GM12878 (cell line): ENCODE measurements around the gene PRKCG. TPM values are rescaled to one million over a fixed set of nuclear protein-coding genes. Genes with fewer than 3 reads are reported as not detected.

ENCODE experiments used
- ATAC-seq: fragments of 200-7000 bp; cut with Tn5 transposase; 3 replicates; pipeline ENCODE4 v1.9.1; 2020; ENCODE audit warnings: mild to moderate bottlenecking, moderate library complexity
- BruUV-seq: library from RNA; stranded (reverse); fragments of 400-500 nt; replicated peaks from 2 replicates; lab custom pipeline; 2021; lab: Mats Ljungman, UMichigan
- CTCF ChIA-PET: fragments of 300-600 bp; sonication (Branson Sonifier 250); formaldehyde crosslinking; extraction: SDS; loops from one replicate; lab custom pipeline; 2021; ENCODE audit warnings: inconsistent platforms; lab: Yijun Ruan, JAX
- POLR2A ChIA-PET: fragments of 350-600 bp; formaldehyde crosslinking; extraction: SDS; loops from one replicate; lab custom pipeline; 2021; ENCODE audit warnings: inconsistent platforms; lab: Charles Lee
- RAD21 ChIA-PET: fragments of 300-600 bp; sonication (Branson Sonifier 250); formaldehyde crosslinking; loops from one replicate; lab custom pipeline; 2023; ENCODE audit warnings: antibody characterized with exemption; ENCODE audit not compliant: unreplicated experiment; lab: Charles Lee
- SMC1A ChIA-PET: fragments of 300-600 bp; sonication (Branson Sonifier 250); formaldehyde crosslinking; loops from one replicate; lab custom pipeline; 2023; ENCODE audit not compliant: unreplicated experiment, uncharacterized antibody; lab: Charles Lee
- DNase-seq: peaks from one replicate; pipeline ENCODE4 v3.0.0-alpha.2; 2011; ENCODE audit warnings: low read depth, low spot score
- FAIRE-seq: peaks from 3 replicates; lab custom pipeline; 2011; peaks lifted over from hg19 to GRCh38; lab: Jason Lieb, UNC
- H2AFZ ChIP-seq: 2 replicates; pipeline ENCODE4 v1.6.0; 2011; ENCODE audit warnings: low read depth, low read length, control low read depth; ENCODE audit not compliant: control insufficient read depth
- H3K27ac ChIP-seq: 2 replicates; pipeline ENCODE4 v1.5.1; 2011; ENCODE audit warnings: control low read depth; ENCODE audit not compliant: control insufficient read depth, insufficient read depth
- H3K27me3 ChIP-seq, 2 experiments: replicated peaks in 1 of 2; 2 replicates each; pipeline versions ENCODE4 v1.6.0 to v1.6.1; 2011; ENCODE audit warnings: low read length in 1 of 2; ENCODE audit not compliant: control insufficient read depth in 2 of 2, insufficient read depth in 2 of 2
- H3K36me3 ChIP-seq, 2 experiments: 2 replicates each; pipeline ENCODE4 v1.5.1; 2011; ENCODE audit warnings: low read length in 1 of 2; ENCODE audit not compliant: control insufficient read depth in 2 of 2, insufficient read depth in 2 of 2
- H3K4me1 ChIP-seq: 2 replicates; pipeline ENCODE4 v1.6.1; 2011; ENCODE audit warnings: mild to moderate bottlenecking, low read length, moderate library complexity, mixed read lengths; ENCODE audit not compliant: control insufficient read depth, insufficient read depth
- H3K4me2 ChIP-seq: 2 replicates; pipeline ENCODE4 v1.6.0; 2011; ENCODE audit warnings: control low read depth; ENCODE audit not compliant: control insufficient read depth, insufficient read depth
- H3K4me3 ChIP-seq: fragments of 200-600 bp; sonication (generic); 2 replicates; pipeline ENCODE4 v1.5.1; 2016
- H3K79me2 ChIP-seq: 2 replicates; pipeline ENCODE4 v1.6.0; 2011; ENCODE audit warnings: low read length; ENCODE audit not compliant: control insufficient read depth, insufficient read depth
- H3K9ac ChIP-seq: 2 replicates; pipeline ENCODE4 v1.8.0; 2011; ENCODE audit warnings: low read length, control low read depth, mixed read lengths; ENCODE audit not compliant: control insufficient read depth, insufficient read depth
- H3K9me3 ChIP-seq: replicated peaks from 3 replicates; pipeline ENCODE4 v1.5.1; 2011; ENCODE audit warnings: mild to moderate bottlenecking, low read length; ENCODE audit not compliant: control insufficient read depth, insufficient read depth
- H4K20me1 ChIP-seq: 2 replicates; pipeline ENCODE4 v1.6.0; 2011; ENCODE audit not compliant: control insufficient read depth, insufficient read depth
- CBFB ChIP-seq: IDR thresholded peaks from 2 replicates; pipeline ENCODE4 v1.6.1; 2016; ENCODE audit warnings: antibody characterized with exemption, low read depth
- HDAC6 ChIP-seq: fragments of 200-600 bp; sonication (generic); IDR thresholded peaks from one replicate; pipeline ENCODE4 v1.8.0; 2017; ENCODE audit warnings: antibody characterized with exemption; ENCODE audit not compliant: unreplicated experiment
- HDGF ChIP-seq: fragments of 450-650 bp; IDR thresholded peaks from 2 replicates; pipeline ENCODE4 v1.6.1; 2016; ENCODE audit warnings: antibody characterized with exemption
- KDM1A ChIP-seq: fragments of 200-600 bp; sonication (generic); IDR thresholded peaks from 2 replicates; pipeline ENCODE4 v1.6.1; 2016; ENCODE audit warnings: borderline replicate concordance
- MYB ChIP-seq: fragments of 150-350 bp; IDR thresholded peaks from 2 replicates; pipeline ENCODE4 v1.6.1; 2014; ENCODE audit warnings: mild to moderate bottlenecking, low read depth, low read length, borderline replicate concordance
- SMAD5 ChIP-seq: IDR thresholded peaks from 2 replicates; pipeline ENCODE4 v1.6.1; 2016; ENCODE audit warnings: antibody characterized with exemption, low read depth
- SREBF2 ChIP-seq: IDR thresholded peaks from 2 replicates; pipeline ENCODE4 v1.6.1; 2012; ENCODE audit warnings: mild to moderate bottlenecking, low read length
- TAF1 ChIP-seq: IDR thresholded peaks from 2 replicates; pipeline ENCODE4 v1.6.1; 2011; ENCODE audit warnings: mild to moderate bottlenecking, low read depth, low read length, borderline replicate concordance
- YY1 ChIP-seq: IDR thresholded peaks from 2 replicates; pipeline ENCODE4 v1.6.1; 2011; ENCODE audit warnings: low read depth, mild to moderate bottlenecking, low read length
- WGBS: methylation state at CpG from one replicate; pipeline ENCODE4 v1.1.6; 2016; ENCODE audit warnings: low lambda C conversion rate; ENCODE audit not compliant: insufficient replicate concordance, insufficient coverage; ENCODE audit errors: missing lambda C conversion rate; 5-methylcytosine and 5-hydroxymethylcytosine counted together
- in situ Hi-C: fragments of 300-500 bp; cut with MboI; formaldehyde crosslinking; loops from 9 replicates; pipeline ENCODE4 v1.14.3; 2018; ENCODE audit warnings: mixed read lengths
- intact Hi-C: fragments of 100-400 bp; cut with micrococcal nuclease; formaldehyde crosslinking; loops from one replicate; pipeline ENCODE4 v1.14.2; 2022; ENCODE audit not compliant: unreplicated experiment
- polyA plus RNA-seq, 11 experiments: library from polyadenylated mRNA; depleted of rRNA in 4 of 11; unstranded in 6 of 11; stranded (reverse) in 5 of 11; fragments of >200 nt; fragmentation: Nextera tagmentation in 4 of 11; fragmentation: Illumina TruSeq in 1 of 11; extraction: Ambion mirVana in 4 of 11; extraction: Trizol in 1 of 11; gene quantifications; 1 replicate in 1 of 11; 2 replicates in 10 of 11; pipeline versions ENCODE4 v1.2.1 to v1.2.3, GENCODE V29; 2011 to 2016; ENCODE audit warnings: inconsistent platforms in 2 of 11, missing spikeins in 2 of 11, low read depth in 1 of 11
- total RNA-seq, 4 experiments: library from RNA; depleted of rRNA in 3 of 4; stranded (reverse); fragments of >200 nt in 3 of 4; fragmentation: Illumina TruSeq in 1 of 4; extraction: Trizol in 1 of 4; gene quantifications; 2 replicates each; pipeline versions ENCODE4 v1.2.1 to v1.2.3, GENCODE V29; 2013 to 2021
- TF ChIP-seq, protein P1 (sequence below): fragments of 450-650 bp; IDR thresholded peaks from 2 replicates; pipeline ENCODE4 v1.6.1; 2018; ENCODE audit warnings: mild to moderate bottlenecking, low read depth, moderate library complexity; ENCODE audit not compliant: partially characterized antibody
- TF ChIP-seq, protein P2 (sequence below): IDR thresholded peaks from 2 replicates; pipeline ENCODE4 v1.6.1; 2012; ENCODE audit warnings: low read depth, low read length, improper control_type of control experiment
- TF ChIP-seq, protein P3 (sequence below): IDR thresholded peaks from 2 replicates; pipeline ENCODE4 v1.6.1; 2012; ENCODE audit warnings: low read depth, low read length, improper control_type of control experiment

Gene PRKCG
- total and polyA plus RNA-seq, 10 of the 15 experiments (the other 5 are each of a cell fraction or from before 2014, with no cell fraction given) = not detected

DNA sequence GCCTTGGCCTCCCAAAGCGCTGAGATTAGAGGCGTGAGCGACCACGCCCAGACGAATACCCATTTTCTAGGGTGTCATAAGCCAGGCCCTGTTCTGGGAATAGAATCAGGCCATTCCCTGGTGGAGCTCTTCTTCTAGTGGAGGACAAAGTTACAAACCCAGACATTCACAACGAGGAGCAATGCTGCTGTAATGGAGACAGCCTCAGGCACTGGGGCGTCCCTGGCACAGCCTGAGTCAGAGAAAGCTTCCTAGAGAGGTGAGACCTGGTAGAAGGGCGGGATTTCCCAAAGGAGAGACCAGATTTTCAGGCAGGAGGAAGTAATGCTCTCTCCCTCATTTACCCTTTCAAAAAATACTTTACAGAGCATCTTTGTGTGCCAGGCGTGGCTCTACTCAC lies 12.7 kb downstream of the PRKCG start:
- no peak for FAIRE-seq

More for the DNA sequence above, 12.7 kb downstream of the PRKCG start:
- DNase-seq (no peak), ATAC-seq (no peak)
- H3K79me2 ChIP-seq = no peaks in the 10 kb centered on the region
- H3K9ac ChIP-seq = no peak overlapping the region
- ChIA-PET POLR2A (no interaction called here), SMC1A (interaction anchor here (0.7 kb wide), 1 partner anchor 140 kb away, joined by 3 read pairs; no protein-coding TSS in a partner anchor), RAD21 (no interaction called here), CTCF (no interaction called here)
- no peaks in the 10 kb centered on the region for H3K4me1 ChIP-seq
- no peaks in the 10 kb centered on the region for H3K27me3 ChIP-seq
- no peaks in the 10 kb centered on the region for H3K36me3 ChIP-seq
- H3K9me3 ChIP-seq = no peaks in the 10 kb centered on the region; the same call in 2 of the 3 replicates
- WGBS = 41% methylated on average over 9 of the region's 9 CpGs
- no peak overlapping the region for H3K4me3 ChIP-seq
- no peaks in the 10 kb centered on the region for H4K20me1 ChIP-seq
- TF ChIP-seq CBFB = no peak
- no peak for TF ChIP-seq TAF1
- TF ChIP-seq, protein P1, sequence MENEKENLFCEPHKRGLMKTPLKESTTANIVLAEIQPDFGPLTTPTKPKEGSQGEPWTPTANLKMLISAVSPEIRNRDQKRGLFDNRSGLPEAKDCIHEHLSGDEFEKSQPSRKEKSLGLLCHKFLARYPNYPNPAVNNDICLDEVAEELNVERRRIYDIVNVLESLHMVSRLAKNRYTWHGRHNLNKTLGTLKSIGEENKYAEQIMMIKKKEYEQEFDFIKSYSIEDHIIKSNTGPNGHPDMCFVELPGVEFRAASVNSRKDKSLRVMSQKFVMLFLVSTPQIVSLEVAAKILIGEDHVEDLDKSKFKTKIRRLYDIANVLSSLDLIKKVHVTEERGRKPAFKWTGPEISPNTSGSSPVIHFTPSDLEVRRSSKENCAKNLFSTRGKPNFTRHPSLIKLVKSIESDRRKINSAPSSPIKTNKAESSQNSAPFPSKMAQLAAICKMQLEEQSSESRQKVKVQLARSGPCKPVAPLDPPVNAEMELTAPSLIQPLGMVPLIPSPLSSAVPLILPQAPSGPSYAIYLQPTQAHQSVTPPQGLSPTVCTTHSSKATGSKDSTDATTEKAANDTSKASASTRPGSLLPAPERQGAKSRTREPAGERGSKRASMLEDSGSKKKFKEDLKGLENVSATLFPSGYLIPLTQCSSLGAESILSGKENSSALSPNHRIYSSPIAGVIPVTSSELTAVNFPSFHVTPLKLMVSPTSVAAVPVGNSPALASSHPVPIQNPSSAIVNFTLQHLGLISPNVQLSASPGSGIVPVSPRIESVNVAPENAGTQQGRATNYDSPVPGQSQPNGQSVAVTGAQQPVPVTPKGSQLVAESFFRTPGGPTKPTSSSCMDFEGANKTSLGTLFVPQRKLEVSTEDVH = no peak
- TF ChIP-seq HDGF = no peak
- TF ChIP-seq HDAC6 = no peak
- TF ChIP-seq SMAD5 = no peak
- TF ChIP-seq YY1 = no peak
- TF ChIP-seq, protein P2, sequence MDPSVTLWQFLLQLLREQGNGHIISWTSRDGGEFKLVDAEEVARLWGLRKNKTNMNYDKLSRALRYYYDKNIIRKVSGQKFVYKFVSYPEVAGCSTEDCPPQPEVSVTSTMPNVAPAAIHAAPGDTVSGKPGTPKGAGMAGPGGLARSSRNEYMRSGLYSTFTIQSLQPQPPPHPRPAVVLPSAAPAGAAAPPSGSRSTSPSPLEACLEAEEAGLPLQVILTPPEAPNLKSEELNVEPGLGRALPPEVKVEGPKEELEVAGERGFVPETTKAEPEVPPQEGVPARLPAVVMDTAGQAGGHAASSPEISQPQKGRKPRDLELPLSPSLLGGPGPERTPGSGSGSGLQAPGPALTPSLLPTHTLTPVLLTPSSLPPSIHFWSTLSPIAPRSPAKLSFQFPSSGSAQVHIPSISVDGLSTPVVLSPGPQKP = no peak
- TF ChIP-seq KDM1A = no peak
- TF ChIP-seq, protein P3, sequence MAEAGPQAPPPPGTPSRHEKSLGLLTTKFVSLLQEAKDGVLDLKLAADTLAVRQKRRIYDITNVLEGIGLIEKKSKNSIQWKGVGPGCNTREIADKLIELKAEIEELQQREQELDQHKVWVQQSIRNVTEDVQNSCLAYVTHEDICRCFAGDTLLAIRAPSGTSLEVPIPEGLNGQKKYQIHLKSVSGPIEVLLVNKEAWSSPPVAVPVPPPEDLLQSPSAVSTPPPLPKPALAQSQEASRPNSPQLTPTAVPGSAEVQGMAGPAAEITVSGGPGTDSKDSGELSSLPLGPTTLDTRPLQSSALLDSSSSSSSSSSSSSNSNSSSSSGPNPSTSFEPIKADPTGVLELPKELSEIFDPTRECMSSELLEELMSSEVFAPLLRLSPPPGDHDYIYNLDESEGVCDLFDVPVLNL = no peak
- no peak for TF ChIP-seq MYB
- TF ChIP-seq SREBF2 = no peak
- in situ Hi-C loops = no loop called here
- H2AFZ ChIP-seq = no peak overlapping the region
- H3K27ac ChIP-seq = no peak overlapping the region
- no TSS peak for BruUV-seq
- H3K4me2 ChIP-seq = no peak overlapping the region
- intact Hi-C loops = no loop called here
